Measurements from ENCODE around the gene PGBD4. TPM values are rescaled to one million over a fixed set of nuclear protein-coding genes. Genes with fewer than 3 reads are reported as not detected.

PGBD4 gene
- total RNA-seq, 1 donor: 1.8 TPM

GRCh38 chr15:34065261-34065660 is 36.6 kb upstream of the PGBD4 start:
- no peak overlapping the region for H2AFZ ChIP-seq (ENCODE audit: low read length)
- H4K20me1 ChIP-seq (ENCODE audit: insufficient read depth, low read length): no peaks in the 10 kb centered on the region
- H3K79me2 ChIP-seq (ENCODE audit: insufficient read depth, low read length): no peaks in the 10 kb centered on the region
- no peaks in the 10 kb centered on the region for H3K27me3 ChIP-seq (ENCODE audit: insufficient read depth, low read length)
- no peaks in the 10 kb centered on the region for H3K9me3 ChIP-seq (ENCODE audit: low read depth, low read length)
- no peaks in the 10 kb centered on the region for H3K36me3 ChIP-seq (ENCODE audit: insufficient read depth, low read length)
- no peak overlapping the region for H3K4me2 ChIP-seq (ENCODE audit: insufficient read depth, low read length)
- H3K4me3 ChIP-seq (ENCODE audit: insufficient read depth, low read length): no peak overlapping the region
- peaks cover 7% of the 10 kb centered on the region for H3K4me1 ChIP-seq (ENCODE audit: insufficient read depth, low read length)
- TF ChIP-seq CTCF (IDR thresholded peaks at IDR 0.05; ENCODE audit: extremely low read depth, low read depth, low read length): no peak
- H3K27ac ChIP-seq (ENCODE audit: low read depth, low read length): no peak overlapping the region
- DNase-seq (ENCODE audit: insufficient read length, low spot score, missing footprints): no peak

GRCh38 chr15:34065941-34066340 is 35.9 kb upstream of the PGBD4 start:
- no peak overlapping the region for H3K4me3 ChIP-seq (ENCODE audit: insufficient read depth, low read length)
- no peak for TF ChIP-seq CTCF (IDR thresholded peaks at IDR 0.05; ENCODE audit: extremely low read depth, low read depth, low read length)
- H3K9me3 ChIP-seq (ENCODE audit: low read depth, low read length): no peaks in the 10 kb centered on the region
- H3K4me1 ChIP-seq (ENCODE audit: insufficient read depth, low read length): peaks cover 7% of the 10 kb centered on the region
- no peak overlapping the region for H3K27ac ChIP-seq (ENCODE audit: low read depth, low read length)
- no peaks in the 10 kb centered on the region for H3K36me3 ChIP-seq (ENCODE audit: insufficient read depth, low read length)
- DNase-seq (ENCODE audit: insufficient read length, low spot score, missing footprints): no peak
- H3K4me2 ChIP-seq (ENCODE audit: insufficient read depth, low read length): no peak overlapping the region
- H2AFZ ChIP-seq (ENCODE audit: low read length): no peak overlapping the region
- no peaks in the 10 kb centered on the region for H3K27me3 ChIP-seq (ENCODE audit: insufficient read depth, low read length)
- no peaks in the 10 kb centered on the region for H4K20me1 ChIP-seq (ENCODE audit: insufficient read depth, low read length)
- H3K79me2 ChIP-seq (ENCODE audit: insufficient read depth, low read length): no peaks in the 10 kb centered on the region

GRCh38 chr15:34070003-34070402 is 31.9 kb upstream of the PGBD4 start:
- Histone ChIP-seq H4K20me1 (ENCODE audit: insufficient read depth, low read length) (no peaks in the 10 kb centered on the region), H3K9me3 (ENCODE audit: low read depth, low read length) (no peaks in the 10 kb centered on the region), H3K4me2 (ENCODE audit: insufficient read depth, low read length) (no peak overlapping the region), H3K27ac (ENCODE audit: low read depth, low read length) (no peak overlapping the region), H3K4me3 (ENCODE audit: insufficient read depth, low read length) (no peak overlapping the region), H3K79me2 (ENCODE audit: insufficient read depth, low read length) (no peaks in the 10 kb centered on the region), H3K4me1 (ENCODE audit: insufficient read depth, low read length) (no peaks in the 10 kb centered on the region), H3K27me3 (ENCODE audit: insufficient read depth, low read length) (no peaks in the 10 kb centered on the region), H3K36me3 (ENCODE audit: insufficient read depth, low read length) (no peaks in the 10 kb centered on the region), H2AFZ (ENCODE audit: low read length) (no peak overlapping the region)
- TF ChIP-seq CTCF (IDR thresholded peaks at IDR 0.05; ENCODE audit: extremely low read depth, low read depth, low read length): no peak
- no peak for DNase-seq (ENCODE audit: insufficient read length, low spot score, missing footprints)

GRCh38 chr15:34076785-34077184 is 25.1 kb upstream of the PGBD4 start:
- Histone ChIP-seq H3K36me3 (ENCODE audit: insufficient read depth, low read length) (no peaks in the 10 kb centered on the region), H3K79me2 (ENCODE audit: insufficient read depth, low read length) (no peaks in the 10 kb centered on the region), H3K27me3 (ENCODE audit: insufficient read depth, low read length) (no peaks in the 10 kb centered on the region), H3K27ac (ENCODE audit: low read depth, low read length) (no peak overlapping the region), H3K4me3 (ENCODE audit: insufficient read depth, low read length) (no peak overlapping the region), H2AFZ (ENCODE audit: low read length) (no peak overlapping the region), H4K20me1 (ENCODE audit: insufficient read depth, low read length) (no peaks in the 10 kb centered on the region), H3K9me3 (ENCODE audit: low read depth, low read length) (no peaks in the 10 kb centered on the region), H3K4me1 (ENCODE audit: insufficient read depth, low read length) (no peaks in the 10 kb centered on the region), H3K4me2 (ENCODE audit: insufficient read depth, low read length) (no peak overlapping the region)
- DNase-seq (ENCODE audit: insufficient read length, low spot score, missing footprints): no peak
- TF ChIP-seq CTCF (IDR thresholded peaks at IDR 0.05; ENCODE audit: extremely low read depth, low read depth, low read length): no peak
